Measurements from ENCODE around the gene WHRN. TPM values are rescaled to one million over a fixed set of nuclear protein-coding genes. Genes with fewer than 3 reads are reported as not detected.

Gene WHRN
- total RNA-seq, 2 experiments from 2014 or later, result 19.9 to 20.5 TPM

DNA sequence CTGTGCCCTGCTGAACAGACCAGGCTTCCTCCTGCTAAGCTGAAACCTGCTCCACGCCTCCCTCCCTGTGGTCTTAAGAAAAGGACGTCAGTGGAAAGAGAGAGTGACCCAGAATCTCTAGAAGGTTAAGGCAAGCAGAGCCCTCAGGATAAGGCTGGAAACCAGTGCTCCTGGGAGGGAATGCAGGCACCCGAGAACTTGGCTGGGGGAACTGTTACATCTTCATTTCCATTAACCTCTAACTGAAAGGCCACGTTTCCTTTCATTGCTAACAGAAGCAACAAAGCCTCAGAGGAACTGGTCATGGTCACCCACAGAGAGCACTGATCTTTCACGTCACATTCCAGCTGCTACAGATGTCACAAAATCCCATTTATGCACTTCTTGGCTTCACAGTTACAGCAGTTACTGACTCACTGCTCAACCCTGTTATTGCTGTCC, 91.4 kb downstream of the WHRN start:
- H3K4me3 Mint-ChIP-seq, result no peak overlapping the region
- CTCF ChIA-PET, result interaction anchor here (1.0 kb wide), 1 partner anchor 8 kb away, joined by 5 read pairs; no protein-coding TSS in a partner anchor
- no peak overlapping the region for H3K27ac Mint-ChIP-seq
- no peak overlapping the region for H3K4me3 ChIP-seq (ENCODE audit: low read length)
- no peak overlapping the region for H3K27ac ChIP-seq (ENCODE audit: low read depth in 1 of 2, low read length in 2 of 2)
- POLR2A ChIA-PET, result no interaction called here
- H3K27me3 Mint-ChIP-seq, result no peaks in the 10 kb centered on the region
- intact Hi-C loops (cut with DNase I, micrococcal nuclease), result no loop called here
- peaks cover 16% of the 10 kb centered on the region for H3K4me1 Mint-ChIP-seq (ENCODE audit: low read depth)
- TF ChIP-seq, protein P1, sequence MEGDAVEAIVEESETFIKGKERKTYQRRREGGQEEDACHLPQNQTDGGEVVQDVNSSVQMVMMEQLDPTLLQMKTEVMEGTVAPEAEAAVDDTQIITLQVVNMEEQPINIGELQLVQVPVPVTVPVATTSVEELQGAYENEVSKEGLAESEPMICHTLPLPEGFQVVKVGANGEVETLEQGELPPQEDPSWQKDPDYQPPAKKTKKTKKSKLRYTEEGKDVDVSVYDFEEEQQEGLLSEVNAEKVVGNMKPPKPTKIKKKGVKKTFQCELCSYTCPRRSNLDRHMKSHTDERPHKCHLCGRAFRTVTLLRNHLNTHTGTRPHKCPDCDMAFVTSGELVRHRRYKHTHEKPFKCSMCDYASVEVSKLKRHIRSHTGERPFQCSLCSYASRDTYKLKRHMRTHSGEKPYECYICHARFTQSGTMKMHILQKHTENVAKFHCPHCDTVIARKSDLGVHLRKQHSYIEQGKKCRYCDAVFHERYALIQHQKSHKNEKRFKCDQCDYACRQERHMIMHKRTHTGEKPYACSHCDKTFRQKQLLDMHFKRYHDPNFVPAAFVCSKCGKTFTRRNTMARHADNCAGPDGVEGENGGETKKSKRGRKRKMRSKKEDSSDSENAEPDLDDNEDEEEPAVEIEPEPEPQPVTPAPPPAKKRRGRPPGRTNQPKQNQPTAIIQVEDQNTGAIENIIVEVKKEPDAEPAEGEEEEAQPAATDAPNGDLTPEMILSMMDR (IDR thresholded peaks at IDR 0.05), result no peak
- no peaks in the 10 kb centered on the region for H3K36me3 Mint-ChIP-seq (ENCODE audit: low read depth)
- DNase-seq (no peak), ATAC-seq (ENCODE audit: poor library complexity) (no peak)
- H3K9me3 Mint-ChIP-seq, result no peaks in the 10 kb centered on the region
- H3K36me3 ChIP-seq (ENCODE audit: insufficient read depth, low read length), result no peaks in the 10 kb centered on the region
- H3K4me1 ChIP-seq (ENCODE audit: insufficient read depth, low read length), result peaks cover 14% of the 10 kb centered on the region
- H3K27me3 ChIP-seq (ENCODE audit: control insufficient read depth in 1 of 2, insufficient read depth in 2 of 2, low read length in 2 of 2), result no peaks in the 10 kb centered on the region
- no peaks in the 10 kb centered on the region for H3K9me3 ChIP-seq (ENCODE audit: control insufficient read depth in 1 of 2, insufficient read depth in 1 of 2, low read length in 2 of 2)

DNA sequence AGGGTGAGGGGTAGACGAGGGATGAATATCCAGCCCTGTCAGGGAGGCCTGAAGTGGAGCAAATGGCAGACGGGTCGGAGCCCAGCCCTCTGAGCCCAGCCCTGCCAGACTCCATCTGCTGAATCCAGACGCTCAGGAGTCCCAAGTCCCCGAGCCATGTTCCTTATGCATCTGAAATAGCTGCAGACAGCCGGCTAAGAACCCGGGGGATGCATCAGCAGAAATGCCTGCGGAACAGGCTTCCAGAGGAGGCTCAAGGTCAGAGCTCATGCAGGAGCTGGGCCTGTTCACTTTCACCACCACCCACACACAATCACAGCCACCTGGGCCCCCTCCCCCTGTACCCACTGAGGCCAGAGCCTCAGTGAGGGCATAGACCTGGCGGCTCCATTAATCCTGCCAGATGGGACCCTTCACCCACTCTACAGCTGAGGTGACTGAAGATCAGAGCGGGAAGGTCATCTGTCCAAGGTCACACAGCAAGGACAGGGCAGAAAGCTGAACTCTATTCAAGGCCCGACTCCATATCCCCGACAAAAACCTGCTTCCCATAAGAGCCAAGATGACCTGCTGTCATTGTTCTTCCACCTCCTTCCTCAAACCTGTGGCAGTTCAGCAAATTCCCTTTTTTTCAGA, 93.1 kb downstream of the WHRN start:
- ChIA-PET CTCF (no interaction called here), POLR2A (no interaction called here)
- TF ChIP-seq, protein P1 (IDR thresholded peaks at IDR 0.05), result no peak
- Mint-ChIP-seq H3K27me3 (no peaks in the 10 kb centered on the region), H3K4me1 (ENCODE audit: low read depth) (peaks cover under 1% of the 10 kb centered on the region), H3K4me3 (no peak overlapping the region), H3K9me3 (no peaks in the 10 kb centered on the region), H3K36me3 (ENCODE audit: low read depth) (no peaks in the 10 kb centered on the region), H3K27ac (no peak overlapping the region)
- DNase-seq, result no peak
- H3K9me3 ChIP-seq (ENCODE audit: control insufficient read depth in 1 of 2, insufficient read depth in 1 of 2, low read length in 2 of 2), result no peaks in the 10 kb centered on the region
- intact Hi-C loops (cut with DNase I, micrococcal nuclease), result no loop called here
- no peaks in the 10 kb centered on the region for H3K36me3 ChIP-seq (ENCODE audit: insufficient read depth, low read length)
- no peak overlapping the region for H3K4me3 ChIP-seq (ENCODE audit: low read length)
- no peaks in the 10 kb centered on the region for H3K4me1 ChIP-seq (ENCODE audit: insufficient read depth, low read length)
- H3K27me3 ChIP-seq (ENCODE audit: control insufficient read depth in 1 of 2, insufficient read depth in 2 of 2, low read length in 2 of 2), result no peaks in the 10 kb centered on the region
- no peak for ATAC-seq (ENCODE audit: poor library complexity)
- H3K27ac ChIP-seq (ENCODE audit: low read depth in 1 of 2, low read length in 2 of 2), result no peak overlapping the region

DNA sequence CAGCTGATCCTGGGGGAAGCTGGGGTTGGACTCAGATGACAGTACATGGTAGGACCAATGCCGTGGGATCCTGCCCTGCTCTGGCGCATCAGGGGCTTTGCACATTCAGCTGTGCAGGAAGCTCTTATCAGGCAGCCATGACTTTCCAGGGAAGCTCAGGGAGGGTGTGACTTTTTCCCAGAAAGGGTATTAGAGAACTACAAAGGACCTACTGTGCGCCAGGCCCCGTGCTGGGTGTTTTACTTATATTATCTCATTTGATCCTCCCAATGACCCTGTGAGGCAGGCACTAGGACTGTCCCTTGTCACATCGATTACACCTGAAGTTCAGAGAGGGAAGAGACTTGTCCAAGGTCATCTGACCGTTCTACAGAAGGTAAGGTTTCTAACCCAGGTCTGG, 93.8 kb downstream of the WHRN start:
- Histone ChIP-seq H3K9me3 (ENCODE audit: control insufficient read depth in 1 of 2, insufficient read depth in 1 of 2, low read length in 2 of 2) (no peaks in the 10 kb centered on the region), H3K27me3 (ENCODE audit: control insufficient read depth in 1 of 2, insufficient read depth in 2 of 2, low read length in 2 of 2) (no peaks in the 10 kb centered on the region), H3K4me1 (ENCODE audit: insufficient read depth, low read length) (no peaks in the 10 kb centered on the region), H3K27ac (ENCODE audit: low read depth in 1 of 2, low read length in 2 of 2) (no peak overlapping the region), H3K36me3 (ENCODE audit: insufficient read depth, low read length) (no peaks in the 10 kb centered on the region), H3K4me3 (ENCODE audit: low read length) (no peak overlapping the region)
- Mint-ChIP-seq H3K9me3 (no peaks in the 10 kb centered on the region), H3K27me3 (no peaks in the 10 kb centered on the region), H3K36me3 (ENCODE audit: low read depth) (no peaks in the 10 kb centered on the region), H3K4me1 (ENCODE audit: low read depth) (no peaks in the 10 kb centered on the region), H3K27ac (no peak overlapping the region), H3K4me3 (no peak overlapping the region)
- TF ChIP-seq, protein P1 (IDR thresholded peaks at IDR 0.05), result no peak
- ChIA-PET CTCF (no interaction called here), POLR2A (no interaction called here)
- ATAC-seq (ENCODE audit: poor library complexity) (no peak), DNase-seq (no peak)
- intact Hi-C loops (cut with DNase I, micrococcal nuclease), result no loop called here
